NK-92 (cell line): ENCODE measurements around the gene TGFBR2.

Source experiments
- DNase-seq: peaks from one replicate; lab custom pipeline; 2025; ENCODE audit not compliant: unreplicated experiment; lab: John Stamatoyannopoulos, UW

TGFBR2 gene

GRCh38 chr3:30708472-30708871 lies 102.1 kb downstream of the TGFBR2 start:
- DNase-seq = no peak

DNA sequence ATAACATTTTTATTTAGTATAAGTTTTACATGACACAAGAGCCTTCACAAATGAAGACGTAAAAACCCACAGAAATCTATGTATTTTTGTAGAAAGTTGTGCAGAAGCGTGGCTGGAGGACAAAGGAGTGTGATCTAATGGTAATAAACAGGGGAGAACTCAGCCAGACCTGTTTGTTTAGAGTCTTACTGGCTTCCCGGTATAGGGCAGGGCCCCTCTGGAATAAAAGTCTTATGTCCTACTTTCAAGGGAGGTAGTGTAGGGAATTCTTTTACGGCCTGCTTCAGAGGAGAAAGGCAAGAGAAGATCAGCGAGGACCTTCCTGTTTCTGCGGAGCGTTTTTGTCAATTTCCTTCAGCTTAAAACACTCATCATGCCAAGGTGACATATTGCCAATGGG lies 103.6 kb downstream of the TGFBR2 start:
- no peak for DNase-seq

- DNase-seq = no peak
These were observed 104.8 kb downstream of the TGFBR2 start for GRCh38 chr3:30711151-30711550.

GRCh38 chr3:30711867-30712266 lies 105.5 kb downstream of the TGFBR2 start:
- DNase-seq = no peak

DNA sequence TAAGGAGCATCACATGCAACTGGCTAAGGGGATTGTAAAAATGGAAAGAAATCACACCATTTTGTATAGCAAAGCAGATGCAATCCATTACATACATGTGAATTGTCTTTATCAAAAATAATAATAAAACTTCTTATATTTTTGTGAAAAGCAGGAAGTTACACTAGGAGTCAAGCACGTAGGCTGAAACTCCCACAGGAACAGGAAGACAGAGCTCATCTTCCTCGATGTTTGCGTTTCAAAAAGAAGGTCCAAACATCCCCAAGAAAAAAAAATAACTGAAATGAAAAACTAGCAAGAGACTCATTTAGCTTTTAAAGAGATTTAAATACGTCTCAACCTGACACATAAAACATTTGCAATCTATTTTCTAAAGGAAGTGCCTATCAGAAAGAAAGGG lies 106.6 kb downstream of the TGFBR2 start:
- DNase-seq = no peak

GRCh38 chr3:30713885-30714503 lies 107.6 kb downstream of the TGFBR2 start:
- no peak for DNase-seq

DNA sequence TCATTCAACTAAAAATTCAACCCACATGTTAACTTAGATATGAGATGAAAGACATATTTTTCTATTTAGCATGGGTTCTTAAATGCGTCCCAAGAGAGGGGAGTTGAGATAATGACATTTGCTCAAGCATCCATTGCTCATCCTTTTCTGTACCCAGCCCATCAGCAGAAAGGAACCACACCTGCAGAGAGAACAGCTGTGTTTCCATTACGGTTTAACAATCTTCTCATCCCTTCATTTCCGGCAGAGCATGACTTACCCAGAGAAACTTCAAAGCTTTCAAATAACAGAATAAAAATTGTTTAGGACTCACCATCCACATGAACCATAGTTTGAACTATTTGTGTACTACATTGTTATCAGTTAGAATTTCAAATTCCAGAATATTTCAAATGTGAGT lies 113.1 kb downstream of the TGFBR2 start:
- no peak for DNase-seq

DNA sequence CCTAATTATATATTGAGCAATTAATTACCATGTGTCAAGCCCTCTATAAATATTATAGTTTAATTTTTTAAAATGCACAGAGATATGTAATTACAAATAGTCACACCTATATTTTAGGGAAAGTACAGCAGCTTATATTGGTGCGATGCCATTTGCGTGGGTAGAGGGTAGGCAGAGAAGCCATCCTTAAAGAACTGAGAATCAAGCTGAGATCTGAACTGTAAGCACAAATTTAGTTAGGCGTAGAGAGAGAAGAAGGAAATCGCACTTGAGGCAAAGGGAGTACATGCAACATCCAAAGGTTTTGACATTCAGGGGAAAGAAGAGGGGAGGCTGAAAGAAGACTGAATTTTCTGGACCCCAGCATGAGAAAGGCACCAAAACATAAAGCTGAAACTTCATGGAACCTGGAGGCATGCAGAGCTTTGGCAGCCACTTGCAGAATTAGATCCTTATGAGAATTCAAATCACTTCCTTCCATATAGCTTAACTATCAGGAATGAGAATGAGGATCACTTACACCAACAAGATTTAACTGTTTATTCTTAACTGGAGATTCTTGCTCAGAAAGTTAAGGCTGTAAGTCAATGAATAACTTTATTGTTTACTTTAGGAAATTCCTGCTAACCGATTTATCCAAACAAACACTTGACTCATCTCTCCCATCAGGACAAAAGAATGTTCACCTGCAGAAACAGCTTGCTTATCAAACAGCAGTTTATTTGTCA lies 114.3 kb downstream of the TGFBR2 start:
- DNase-seq = no peak

- no peak for DNase-seq
These were observed 114.9 kb downstream of the TGFBR2 start for GRCh38 chr3:30721314-30721634.

DNA sequence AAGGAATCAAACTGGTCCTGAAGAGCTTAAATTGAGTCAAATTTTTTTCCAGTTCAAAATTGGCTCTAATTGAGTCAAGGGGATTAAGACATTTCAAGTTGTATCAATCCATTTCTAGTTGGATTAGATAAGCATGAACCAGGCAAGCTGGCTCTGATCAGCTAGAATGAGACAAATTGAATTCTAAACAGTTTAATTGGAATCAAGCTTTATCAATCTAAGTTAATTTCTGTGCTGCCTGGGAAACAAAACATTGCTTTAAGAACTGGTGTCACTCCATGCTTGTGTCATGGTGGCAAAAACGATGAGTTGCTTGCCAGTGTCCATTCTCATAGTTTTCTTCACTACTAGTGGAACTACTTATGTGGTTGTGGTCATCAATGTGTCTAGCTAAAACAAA lies 116.8 kb downstream of the TGFBR2 start:
- no peak for DNase-seq

DNA sequence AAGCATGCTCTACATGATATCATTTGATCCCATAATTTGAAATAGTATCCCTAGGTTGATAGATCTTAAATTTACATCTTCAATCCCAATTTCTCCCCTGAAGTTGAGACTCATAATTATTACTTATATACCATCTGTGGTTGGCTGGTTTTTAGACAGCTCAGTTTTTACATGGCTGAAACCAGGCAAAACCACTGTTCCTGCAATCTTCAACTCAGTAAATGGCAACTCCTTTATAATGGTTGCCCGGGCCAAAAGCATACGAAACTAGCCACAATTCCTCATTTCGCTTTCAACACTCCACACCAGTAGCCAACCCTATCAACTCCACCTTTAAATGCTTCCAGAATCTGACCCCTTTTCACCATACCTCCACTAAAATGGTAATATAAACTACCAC lies 118.5 kb downstream of the TGFBR2 start:
- no peak for DNase-seq

DNA sequence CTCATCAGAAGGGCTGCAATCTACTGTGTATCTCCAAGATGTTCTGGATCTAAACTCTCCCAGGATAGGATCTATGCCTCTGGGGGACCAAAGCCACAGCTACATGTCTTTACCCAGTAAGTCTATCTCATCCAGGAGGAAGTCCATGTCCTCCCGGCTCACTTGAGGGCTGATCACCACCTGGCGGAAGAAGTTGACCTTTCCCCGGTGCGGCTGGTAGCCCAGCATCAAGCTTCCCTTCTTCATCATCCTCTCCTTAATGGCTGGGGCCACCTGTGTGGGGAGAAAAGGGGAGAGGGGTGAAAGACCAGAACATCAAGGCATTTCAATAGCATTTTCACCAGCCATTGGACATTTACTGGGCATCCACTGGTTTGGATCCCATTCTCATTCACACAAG lies 121.7 kb downstream of the TGFBR2 start:
- no peak for DNase-seq

- DNase-seq = no peak
These were observed 123.1 kb downstream of the TGFBR2 start for GRCh38 chr3:30729512-30729911.

- DNase-seq = no peak
These were observed 123.5 kb downstream of the TGFBR2 start for GRCh38 chr3:30729936-30730335.

DNA sequence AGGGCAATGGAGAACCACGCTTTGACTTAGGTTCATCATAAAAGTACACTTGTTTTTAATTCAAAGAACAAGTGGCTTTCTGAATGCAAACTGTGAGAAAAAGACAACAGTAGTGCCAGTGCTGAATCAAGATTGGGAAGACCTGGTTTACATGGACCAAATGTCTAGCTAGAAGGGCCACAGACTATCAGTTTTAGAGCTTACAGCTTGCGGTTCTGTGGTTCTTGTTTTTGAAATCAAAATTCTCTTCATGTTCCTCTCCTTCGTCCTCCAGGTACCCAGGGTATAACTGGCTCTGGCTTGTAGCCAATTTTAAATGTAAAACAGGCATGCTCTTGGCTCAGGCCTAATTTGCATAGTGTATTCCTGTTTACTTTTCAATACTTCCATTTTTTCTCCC lies 124.6 kb downstream of the TGFBR2 start:
- DNase-seq = no peak

DNA sequence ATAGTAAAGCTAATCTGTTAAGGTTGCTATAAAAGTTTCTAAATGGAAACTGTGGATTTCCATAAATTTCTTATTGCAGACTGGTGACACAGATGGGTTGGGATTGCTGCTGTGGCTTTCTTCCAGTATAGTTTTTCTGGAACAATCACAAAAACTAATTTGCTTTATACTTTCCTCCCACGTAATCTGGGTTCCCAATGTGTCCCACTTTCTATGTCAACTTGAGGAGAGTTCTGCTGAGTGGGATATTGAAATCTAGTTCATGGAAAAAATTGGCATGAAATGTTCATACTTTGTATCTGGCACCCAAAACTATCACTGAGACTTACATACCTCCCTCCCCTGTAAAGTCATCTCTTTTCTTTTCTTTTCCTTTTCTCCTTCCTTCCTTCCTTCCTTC lies 126.8 kb downstream of the TGFBR2 start:
- no peak for DNase-seq

GRCh38 chr3:30733696-30734095 lies 127.3 kb downstream of the TGFBR2 start:
- DNase-seq = no peak

DNA sequence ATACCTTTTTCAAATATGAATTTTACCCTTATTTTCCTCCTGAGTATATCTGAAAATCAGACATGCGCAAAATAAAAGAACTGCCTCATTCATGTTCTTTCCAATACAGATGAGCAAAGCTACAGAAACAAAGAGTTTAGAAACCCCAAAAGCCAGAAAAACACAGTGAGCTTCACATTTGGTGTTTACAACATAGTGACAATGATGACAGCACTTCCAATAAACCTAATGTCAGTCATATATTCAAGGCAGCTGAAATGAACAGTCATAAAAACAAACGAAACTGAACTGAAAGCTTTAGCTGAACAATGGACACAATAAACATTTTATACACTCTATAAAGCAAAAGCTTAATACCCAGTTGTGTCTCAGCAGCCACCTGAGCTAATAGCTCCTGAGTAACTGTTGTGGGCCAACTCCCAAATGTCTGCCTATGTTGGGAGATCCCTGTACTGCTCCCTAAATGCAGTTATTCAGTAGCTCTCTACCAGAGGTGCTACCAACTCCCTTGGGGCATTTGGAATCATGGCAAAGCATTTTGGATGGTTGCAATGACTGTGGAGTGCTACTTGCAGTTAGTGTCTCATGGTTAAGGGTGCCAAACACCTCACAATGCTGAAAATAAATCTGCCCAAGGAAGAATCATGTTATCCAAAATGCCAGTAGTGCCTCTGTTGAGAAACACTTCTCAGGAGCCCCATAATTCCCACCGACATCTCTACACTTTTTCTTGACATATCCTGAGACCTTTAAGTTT lies 131.5 kb downstream of the TGFBR2 start:
- DNase-seq = no peak

- no peak for DNase-seq
These were observed 132.2 kb downstream of the TGFBR2 start for GRCh38 chr3:30738605-30739004.

- no peak for DNase-seq
These were observed 135.5 kb downstream of the TGFBR2 start for GRCh38 chr3:30741889-30742288.

DNA sequence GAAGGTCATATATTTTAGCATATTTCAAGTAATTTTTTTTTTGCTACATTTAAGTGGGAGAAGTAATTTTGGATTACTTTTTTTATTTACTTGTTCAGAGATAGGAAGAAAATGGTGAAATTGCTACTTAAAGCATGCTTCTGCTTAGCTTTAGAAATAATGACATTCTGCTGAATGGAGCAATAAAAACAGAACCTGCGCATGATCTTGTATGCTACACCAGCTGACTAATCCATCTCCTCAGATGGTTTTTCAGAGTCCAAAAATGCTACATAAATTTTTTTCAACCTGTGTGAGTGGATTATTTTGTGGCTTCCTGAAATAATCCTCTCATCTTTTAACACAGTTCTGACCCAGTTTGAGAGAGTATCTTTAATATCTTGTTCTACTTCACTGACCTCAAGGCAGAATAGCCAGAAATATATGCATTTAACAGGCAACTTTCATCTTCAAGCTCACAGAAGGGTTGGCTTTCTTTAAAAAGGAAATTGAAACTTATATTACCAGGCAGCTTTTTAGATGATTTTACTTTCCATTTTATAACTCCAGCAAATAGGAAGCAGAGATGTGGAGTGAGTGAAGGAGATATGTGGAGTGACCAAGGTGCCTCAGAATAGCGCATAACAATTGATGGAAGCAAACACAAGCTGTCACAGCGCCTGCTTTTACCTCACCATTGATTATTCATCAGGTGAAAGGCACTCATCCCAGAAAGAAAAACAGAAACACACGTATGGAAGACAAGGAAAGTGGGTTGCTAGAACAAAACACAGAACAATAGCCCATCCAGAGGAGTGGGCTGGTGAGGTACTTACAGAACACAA lies 136.6 kb downstream of the TGFBR2 start:
- no peak for DNase-seq
